Astrocyte of the hippocampus (primary cell): ENCODE data around the gene KAZN.
A peak's percentile ranks its signal among the peaks of the same experiment; 100 is the strongest.

ENCODE experiments used
- DNase-seq: peaks from one replicate; pipeline ENCODE4 v3.0.0; 2011; ENCODE audit warnings: low read depth, low spot score

The KAZN gene

DNA sequence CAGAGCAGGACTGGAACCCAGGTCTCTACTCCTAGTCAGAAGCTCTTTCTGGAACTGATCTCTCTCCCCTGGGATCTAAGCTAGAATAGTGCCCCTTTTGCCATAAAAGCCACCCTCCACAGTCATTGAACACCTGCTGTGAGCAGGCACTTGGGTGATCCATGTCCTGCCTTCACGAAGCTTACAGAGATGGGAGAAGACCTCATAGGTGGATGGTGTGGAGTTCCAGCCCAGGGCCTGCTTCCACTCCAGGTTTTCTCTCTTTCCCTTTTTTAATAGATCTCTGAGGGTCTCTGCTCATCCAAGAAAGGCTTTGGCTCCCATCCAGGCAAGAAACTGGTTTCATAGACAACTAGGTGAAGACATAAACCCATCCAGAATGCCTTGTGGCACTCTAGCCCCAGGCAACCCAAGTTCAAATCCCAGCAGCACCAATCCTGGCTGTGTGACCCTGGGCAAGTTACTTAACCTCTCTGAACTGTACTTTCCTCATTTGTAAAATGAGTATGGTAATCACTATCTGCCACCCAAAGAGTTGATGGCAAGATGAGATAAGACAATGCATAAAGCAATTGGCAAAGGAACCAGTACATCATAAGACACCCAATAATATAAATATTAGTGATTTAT, 508.7 kb downstream of the KAZN start:
- DNase-seq, result no peak

DNA sequence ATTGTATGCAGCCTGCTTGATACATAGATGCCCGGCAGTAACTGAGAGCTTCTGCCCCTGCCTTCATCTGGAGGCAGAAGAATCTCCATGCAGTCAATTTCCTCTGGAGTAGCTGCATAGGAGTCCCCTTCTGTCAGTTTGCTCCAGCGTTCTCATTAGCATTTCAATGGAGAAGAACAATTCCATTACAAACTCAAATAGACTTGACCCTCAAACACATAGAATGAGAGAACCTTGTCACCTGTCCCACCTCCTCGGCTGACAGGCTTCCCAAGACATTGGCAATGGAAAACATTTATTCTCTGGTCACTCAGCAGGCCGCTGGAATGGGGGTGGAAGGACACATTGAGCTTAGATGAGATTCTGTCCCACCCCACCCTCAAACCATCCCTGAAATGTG, 509.4 kb downstream of the KAZN start:
- DNase-seq, result no peak

DNA sequence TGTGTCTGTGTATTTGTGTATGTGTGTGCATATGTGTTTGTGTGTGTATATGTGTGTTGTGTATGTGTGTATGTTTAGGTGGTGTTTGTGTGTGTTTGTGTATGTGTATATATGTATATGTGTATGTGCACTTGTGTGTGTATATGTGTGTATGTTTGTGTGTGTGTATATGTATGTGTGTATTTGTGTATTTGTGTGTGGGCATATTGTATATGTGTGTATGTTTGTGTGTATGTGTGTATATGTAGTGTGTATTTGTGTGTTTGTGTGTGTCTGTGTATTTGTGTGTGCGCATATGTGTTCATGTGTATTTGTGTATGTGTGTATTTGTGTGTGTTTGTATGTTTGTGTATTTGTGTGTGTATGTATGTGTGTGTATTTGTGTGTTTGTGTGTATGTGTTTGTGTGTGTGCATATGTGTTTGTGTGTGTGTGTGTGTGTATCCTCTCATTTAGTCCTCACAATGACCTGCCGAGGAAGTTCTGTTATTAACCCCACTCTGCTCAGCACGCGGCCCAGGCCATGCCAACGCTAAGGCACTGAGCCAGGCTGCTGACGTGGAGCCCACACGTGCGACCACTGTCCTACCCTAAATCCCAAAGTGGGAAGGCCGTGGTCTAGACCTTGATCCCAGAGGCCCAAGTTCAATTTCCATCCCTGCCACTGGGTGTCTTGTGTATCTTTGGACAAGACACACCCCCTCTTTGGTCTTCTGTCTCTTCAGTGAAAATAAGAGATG, 511.8 kb downstream of the KAZN start:
- DNase-seq, result no peak

- DNase-seq, result no peak
Measured at GRCh38 chr1:15110867-15111230, 512.4 kb downstream of the KAZN start.

GRCh38 chr1:15113146-15113545, 514.7 kb downstream of the KAZN start:
- DNase-seq, result no peak

DNA sequence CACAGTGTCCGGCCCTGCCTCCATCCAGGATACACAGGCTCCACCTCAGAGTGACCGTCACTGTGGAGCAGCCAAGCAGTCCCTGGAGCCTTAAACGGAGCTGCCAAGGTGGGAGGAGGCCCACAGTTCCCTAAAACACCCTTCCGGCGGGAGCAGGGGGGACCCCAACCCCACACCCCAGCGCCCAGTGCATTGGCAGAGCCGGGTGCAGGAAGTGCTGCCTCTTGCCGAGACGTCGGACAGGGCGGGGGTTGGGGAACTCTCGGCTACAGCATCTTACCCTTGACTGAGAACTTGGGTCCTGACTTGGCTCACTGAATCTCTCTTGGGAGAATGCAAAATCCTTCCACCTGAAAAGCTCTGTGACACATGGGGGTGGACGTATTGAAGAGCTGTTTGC, 516.4 kb downstream of the KAZN start:
- DNase-seq, result no peak

DNA sequence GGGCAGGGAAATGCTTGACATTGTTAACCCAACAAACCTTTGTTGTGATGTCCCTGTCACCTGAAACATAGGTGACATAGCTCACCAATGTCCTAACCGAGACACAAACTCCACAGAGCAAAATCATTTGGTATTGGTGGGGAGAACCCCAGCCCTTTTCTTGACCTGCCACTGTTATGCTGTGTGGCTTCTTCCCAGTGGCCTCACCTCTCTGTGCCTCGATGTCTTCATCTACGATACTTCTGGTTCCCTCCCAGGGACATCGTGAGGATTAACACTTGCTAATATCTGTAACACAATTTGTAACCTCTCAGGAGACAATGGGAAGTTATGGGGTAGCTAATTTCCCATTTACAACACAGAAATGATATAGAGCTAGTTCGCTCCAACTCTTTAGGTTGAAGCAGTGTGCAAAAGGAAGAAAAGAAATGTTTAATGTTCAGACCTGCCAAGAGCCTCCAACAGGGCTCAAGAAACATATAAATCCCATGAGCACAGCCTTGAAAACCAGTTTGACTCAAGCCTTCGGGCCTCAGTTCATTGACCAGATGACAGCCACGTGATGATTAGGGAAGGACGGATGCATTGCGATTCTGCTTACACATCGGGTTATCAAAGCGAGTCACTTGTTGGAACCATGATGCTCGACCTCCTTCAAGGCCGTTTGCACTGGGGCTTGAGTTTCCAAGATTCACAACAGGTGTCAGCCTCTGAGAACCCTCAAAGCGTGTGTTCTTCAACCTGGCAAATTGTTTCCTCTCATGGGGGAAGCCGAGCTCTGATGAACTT, 517.3 kb downstream of the KAZN start:
- no peak for DNase-seq

DNA sequence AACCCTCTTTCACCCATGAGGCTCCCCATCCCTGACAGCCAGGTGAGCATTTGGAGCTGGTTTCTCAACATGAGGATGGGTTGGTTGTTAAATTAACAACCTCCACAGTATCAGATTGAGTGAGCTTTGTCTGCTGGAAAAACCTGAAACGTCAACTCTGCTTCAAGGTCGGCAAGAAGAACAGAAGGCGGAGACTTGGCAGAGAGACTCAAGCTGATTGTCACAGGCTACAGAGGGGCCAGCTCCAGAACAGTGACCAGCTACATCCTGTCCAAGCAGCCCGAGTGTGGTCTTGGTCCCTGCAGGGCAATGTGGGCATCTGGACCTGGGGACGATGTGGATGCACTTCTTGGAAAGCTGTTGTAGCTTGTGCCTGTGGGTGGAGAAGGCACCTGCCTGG, 518.5 kb downstream of the KAZN start:
- DNase-seq, result no peak

DNA sequence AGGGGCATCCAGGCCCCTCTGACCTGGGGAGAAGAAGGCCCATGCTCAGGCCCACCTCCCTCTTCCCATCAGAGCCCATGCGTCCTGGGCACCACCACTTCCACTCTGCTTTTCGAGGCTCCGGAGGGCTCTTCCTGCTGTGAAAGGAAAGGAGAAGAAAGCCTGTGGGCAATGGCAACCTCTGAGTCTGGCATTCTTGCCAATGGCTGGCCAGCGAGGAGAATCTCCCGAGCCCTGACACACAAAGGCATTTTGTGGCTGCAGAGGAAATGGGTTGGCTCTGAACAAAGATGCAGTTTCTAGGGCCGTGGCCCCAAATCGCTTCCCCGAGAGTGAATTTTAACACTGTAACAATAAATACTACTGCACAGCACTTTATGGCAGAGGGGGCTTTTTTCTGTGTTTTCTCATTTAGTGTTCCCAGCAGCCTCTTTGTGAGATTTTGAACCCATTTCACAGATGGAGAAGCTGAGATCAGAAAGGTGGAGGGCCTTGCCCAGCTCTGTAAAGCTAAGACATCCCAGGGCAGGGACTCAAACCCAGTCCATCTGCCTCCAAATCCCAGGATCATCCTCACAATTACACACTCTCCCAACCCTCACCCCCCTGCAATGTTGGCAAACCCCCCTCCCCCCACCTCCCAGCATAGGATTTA, 519.3 kb downstream of the KAZN start:
- DNase-seq, result no peak

DNA sequence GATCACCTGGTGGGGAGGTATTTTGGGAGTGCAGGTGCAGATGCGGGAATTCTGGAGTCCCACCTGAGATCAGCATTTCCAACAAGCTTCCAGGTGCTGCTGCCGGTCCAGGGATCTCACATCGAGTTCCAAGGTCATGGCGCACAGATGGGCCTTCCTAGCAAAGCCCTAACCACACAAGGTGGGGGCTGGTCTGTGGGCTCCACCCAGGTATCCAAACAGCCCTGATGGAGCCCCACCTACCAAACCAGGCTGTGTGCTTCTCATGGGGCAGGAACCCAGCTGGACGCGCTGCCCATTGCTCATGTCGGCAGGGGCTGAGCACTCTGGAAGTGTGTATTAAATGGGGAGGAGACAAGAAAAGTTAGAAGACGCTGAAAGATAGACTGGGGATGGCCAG, 520.1 kb downstream of the KAZN start:
- no peak for DNase-seq

DNA sequence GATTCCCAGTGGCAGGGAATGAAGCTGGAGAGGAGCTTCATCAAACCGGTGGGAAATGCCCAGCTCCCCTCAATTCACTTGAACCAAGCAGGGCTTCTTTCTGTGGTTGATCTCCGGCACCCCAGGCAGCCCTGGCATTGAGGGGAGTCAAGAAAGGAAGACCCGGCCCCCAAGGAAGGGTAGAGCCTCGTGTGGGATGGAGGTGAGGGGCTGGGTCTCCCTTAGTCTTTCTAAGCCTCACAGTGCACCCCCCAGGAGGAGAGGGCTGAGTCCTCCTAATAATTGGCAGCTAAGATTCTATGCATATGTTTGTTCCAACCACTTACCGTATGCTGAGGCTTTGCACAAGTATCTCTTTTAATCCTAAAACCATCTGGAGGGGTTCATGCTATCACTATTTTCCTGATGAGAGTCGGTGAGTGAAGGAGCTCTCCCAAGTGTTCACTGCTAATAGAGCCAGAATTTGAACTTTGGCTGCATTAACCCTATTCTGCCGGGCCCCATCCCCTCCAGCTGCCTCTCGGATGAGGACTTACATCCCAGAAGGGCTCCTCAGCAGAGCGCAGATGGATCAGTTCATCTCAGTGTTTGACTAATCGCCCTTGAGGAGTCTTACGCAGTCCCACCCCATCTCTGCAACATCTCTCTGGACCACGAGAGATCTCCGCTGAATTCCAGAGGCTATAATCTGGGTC, 521.9 kb downstream of the KAZN start:
- no peak for DNase-seq

DNA sequence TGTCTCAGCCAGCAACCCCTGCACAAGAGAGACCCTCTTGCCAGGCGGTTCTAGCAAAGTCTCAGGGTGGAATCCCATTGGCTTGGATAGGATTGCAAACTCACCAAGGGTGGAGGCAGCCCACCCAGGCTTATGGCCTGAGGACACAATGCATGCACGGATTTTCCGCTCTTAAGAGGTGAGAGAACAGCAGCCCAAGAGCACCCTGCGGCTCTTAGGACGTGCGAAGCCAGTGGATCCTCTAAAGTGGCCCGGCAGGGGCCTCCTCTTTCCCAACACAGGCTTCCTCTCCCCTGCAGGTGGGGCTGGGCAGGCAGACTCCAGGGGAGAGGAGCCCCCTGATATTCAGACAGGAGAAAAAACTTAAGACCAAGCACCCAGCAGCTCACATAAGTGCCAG, 523.8 kb downstream of the KAZN start:
- DNase-seq, result no peak

GRCh38 chr1:15123270-15123669, 524.8 kb downstream of the KAZN start:
- DNase-seq, result no peak

DNA sequence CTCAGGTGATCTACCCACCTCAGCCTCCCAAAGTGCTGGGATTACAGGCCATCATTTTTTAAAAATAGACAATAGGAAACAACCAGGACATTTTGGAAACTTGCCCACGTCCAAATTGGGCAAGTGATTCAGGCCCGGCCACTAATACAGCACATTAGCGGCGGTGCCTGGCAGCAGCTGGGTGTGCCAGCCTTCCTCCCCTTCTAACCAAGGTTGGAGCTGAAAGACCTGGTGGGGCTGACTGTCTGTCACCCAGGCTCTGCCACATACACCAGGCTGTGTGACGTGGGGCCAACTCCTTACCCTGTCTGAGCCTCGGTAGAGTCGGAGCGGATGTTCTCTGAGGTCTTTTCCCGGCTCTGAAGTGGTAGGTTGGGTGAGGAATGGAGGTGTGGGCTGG, 525.4 kb downstream of the KAZN start:
- DNase-seq, result no peak

DNA sequence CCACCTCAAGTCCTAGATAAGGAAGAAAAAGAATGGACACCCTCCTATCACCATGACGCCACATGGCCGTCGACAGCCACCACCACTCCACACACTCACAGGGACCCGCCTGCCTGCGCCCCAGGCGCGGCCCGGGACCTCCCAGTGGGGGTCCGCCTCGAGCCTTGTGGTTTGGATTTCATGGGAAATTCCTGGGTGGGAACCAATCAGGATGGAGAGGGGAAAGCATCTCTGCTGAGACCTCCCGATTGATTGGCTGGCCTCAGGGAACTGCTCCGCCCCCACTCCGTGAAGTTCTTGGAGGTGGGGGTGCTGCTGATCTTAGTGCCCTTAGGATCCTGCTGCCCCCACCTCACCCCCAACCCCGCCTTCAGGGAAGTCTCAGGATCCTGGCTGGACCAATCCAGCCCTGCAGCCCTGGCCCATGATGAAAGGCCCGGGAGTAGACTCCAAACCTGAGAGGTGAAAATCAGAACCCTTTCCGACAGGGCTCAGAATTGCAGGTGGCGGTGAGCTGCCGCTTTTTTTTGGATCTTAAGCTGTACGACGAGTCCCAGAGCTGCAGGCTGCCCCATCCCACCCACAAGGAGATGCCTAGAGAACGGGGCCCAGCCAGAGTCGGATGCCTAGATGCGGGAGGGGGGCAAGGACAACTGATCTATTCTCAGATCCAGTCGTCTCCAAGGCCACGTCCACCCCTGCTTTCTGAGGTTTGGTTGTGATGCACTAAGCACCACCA, 526.0 kb downstream of the KAZN start:
- DNase-seq, result no peak

- no peak for DNase-seq
Measured at GRCh38 chr1:15125101-15125745, 526.7 kb downstream of the KAZN start.

DNA sequence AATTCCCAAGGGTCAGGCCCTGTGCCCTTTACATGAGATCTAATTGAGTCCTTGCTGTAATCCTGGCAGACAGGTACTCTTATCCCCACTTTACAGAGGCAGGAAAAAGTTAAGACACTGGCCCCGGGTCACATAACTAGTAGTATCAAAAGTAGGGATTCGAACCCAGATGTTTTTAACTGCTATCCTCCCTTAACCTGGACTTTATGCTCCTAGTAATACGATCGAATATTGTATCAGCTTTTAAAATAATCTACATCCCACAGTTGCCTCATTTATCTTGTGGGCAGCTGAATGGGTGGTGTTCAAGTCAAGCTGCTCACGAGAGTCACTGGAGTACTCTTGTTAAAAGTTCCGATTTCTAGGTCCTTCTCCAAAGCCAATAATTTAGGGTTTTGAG, 529.6 kb downstream of the KAZN start:
- no peak for DNase-seq

DNA sequence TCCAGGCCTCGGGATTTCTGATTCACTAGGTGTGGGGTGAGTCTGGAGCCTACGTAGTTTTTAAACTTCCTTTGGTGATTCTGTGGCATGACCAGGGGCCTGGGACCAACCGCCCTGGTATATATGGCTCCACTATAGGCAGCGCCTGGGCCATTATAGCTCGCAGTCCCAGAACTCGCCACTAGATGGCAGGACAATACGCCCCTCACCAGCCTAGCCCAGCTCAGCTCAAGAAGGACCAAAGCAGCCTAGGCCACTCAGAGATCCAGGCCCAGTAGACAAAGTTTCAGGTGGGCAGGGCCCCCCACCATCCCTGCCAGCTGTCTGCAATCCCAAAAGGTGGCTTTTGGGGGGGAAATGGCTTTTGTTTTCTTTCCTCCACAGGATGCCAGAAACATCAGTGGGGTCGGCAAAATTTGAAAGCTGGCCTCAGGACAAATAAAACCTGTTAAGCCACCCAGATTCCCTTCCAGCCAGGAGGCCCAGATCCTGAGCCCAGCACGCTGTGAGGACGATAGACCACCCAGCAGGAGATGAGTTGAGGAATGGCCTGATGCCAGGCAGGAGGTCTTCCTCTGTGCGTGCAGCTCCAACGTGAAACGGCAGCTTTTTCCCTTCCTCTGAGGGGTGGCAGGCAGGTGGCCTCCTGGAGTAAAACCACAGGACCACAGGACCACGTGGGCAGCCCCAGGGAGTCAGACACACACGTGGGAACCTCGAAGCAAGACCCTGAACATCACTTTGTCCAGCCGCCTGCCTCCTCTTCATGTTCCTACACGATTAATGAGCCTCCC, 530.2 kb downstream of the KAZN start:
- DNase-seq, result peak; percentile 86

DNA sequence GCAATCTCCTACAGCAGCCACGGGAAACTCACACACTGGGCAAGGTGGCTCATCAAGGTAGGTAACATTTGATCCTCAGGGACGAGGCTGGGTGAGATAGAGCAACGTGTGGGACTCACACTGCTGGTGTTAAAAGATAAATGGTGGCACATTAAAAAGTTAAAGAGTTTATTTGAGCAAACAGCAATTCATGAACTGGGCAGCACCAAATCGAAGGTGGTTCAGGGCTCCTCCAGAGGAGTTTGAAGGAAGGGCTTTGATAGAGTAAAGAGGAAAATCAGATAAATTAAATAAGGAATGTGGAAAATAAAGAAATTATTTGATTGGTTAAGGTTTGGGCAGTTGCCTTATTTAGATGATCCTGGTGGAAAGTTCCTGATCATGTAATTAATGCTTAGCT, 531.5 kb downstream of the KAZN start:
- DNase-seq, result no peak

DNA sequence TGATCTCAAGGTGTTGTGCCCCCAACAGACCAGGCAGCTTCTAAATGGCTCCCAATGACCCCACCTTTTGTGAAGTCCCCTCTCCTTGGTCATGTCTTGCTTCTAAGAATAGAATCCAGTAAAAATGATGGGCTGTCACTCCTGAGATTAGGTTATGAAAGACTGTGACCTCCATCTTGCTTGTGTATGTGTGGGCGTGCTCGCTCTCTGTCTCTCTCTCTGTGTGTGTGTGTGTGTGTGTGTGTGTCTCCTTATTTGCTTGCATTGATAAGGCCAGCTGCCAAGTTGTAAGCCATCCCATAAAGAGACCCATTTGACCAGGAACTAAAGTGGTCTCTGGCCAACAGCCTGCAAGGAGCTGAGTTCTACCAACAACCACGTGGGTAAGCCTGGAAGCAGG, 532.1 kb downstream of the KAZN start:
- DNase-seq, result no peak
